Type B pancreatic cell (in vitro differentiated cells): ENCODE measurements around the gene LPCAT1. TPM values are rescaled to one million over a fixed set of nuclear protein-coding genes. Genes with fewer than 3 reads are reported as not detected.
"Not testable (repeated sequence)": the region's sequence is repeated elsewhere in the genome, so short reads cannot be mapped to it uniquely, and the experiment has no call there.

ENCODE experiments used
- DNase-seq: peaks from one replicate; pipeline ENCODE4 v3.0.0; 2021; ENCODE audit warnings: mixed read lengths; ENCODE audit not compliant: unreplicated experiment; ENCODE audit errors: extremely low spot score
- H3K27ac Mint-ChIP-seq: 2 replicates; pipeline ENCODE4 v1.8.0; 2021; ENCODE audit warnings: mild to moderate bottlenecking, mixed read lengths
- H3K27me3 Mint-ChIP-seq: 2 replicates; pipeline ENCODE4 v1.8.0; 2021; ENCODE audit warnings: mixed read lengths
- H3K36me3 Mint-ChIP-seq: 2 replicates; pipeline ENCODE4 v1.8.0; 2021; ENCODE audit warnings: mixed read lengths
- H3K4me1 Mint-ChIP-seq: one replicate; pipeline ENCODE4 v1.8.0; 2021; ENCODE audit warnings: mixed read lengths; ENCODE audit not compliant: unreplicated experiment
- H3K4me3 Mint-ChIP-seq: 2 replicates; pipeline ENCODE4 v1.8.0; 2021; ENCODE audit warnings: mild to moderate bottlenecking, mixed read lengths
- H3K9me3 Mint-ChIP-seq: 2 replicates; pipeline ENCODE4 v1.8.0; 2021; ENCODE audit warnings: mixed read lengths
- total RNA-seq: library from RNA; stranded (reverse); gene quantifications from 2 replicates; pipeline ENCODE4 v1.2.1, GENCODE V29; 2021; ENCODE audit warnings: low replicate concordance
- TF ChIP-seq, protein P1 (sequence below): fragments of 200-600 bp; sonication (generic); conservative IDR thresholded peaks from 2 replicates; pipeline ENCODE4 v1.5.0; 2021; ENCODE audit warnings: antibody characterized with exemption, mild to moderate bottlenecking

Gene LPCAT1
- total RNA-seq, 1 donor from 2014 or later = 91.6 TPM

DNA sequence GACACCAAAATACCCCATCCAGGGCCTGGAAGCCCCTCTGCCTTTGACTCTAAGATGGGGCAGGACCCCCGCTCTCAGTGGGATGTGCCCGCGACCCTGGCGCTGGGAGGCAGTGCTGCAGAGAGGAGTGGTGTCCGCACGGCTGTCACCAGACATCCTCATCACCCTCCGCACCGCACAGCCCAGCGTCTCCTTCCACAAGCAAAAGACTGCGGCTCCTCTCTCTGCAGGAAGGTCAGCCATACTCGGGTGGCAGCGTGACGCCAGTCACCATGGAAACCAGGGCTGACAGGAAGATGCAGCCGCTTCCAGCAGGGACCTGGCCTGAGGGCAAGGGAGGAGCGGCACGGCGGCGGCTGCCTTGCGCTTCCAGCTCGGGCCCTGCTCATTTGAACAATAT is 61.4 kb downstream of the LPCAT1 start:
- no peak for DNase-seq

DNA sequence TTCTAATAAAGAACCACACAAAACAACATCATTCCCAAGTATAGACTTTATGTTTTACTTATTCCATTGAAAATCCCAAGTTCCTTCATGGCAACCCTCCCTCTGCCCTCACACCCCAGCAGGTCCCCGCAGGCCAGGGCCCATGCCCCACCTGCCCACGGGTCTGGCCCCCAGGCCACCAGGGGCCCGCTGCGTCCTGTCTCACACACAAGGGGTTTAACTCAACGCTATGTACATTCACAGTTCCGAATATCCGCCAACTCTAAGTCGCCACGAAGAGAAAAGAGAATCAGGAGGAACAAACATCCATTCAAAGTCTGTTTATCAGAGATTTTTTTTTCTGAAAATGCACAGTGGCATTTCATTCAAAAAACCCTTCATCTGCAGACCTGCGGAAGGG is 62.4 kb downstream of the LPCAT1 start:
- no peak overlapping the region for H3K4me3 Mint-ChIP-seq
- no peak overlapping the region for H3K27ac Mint-ChIP-seq
- TF ChIP-seq, protein P1, sequence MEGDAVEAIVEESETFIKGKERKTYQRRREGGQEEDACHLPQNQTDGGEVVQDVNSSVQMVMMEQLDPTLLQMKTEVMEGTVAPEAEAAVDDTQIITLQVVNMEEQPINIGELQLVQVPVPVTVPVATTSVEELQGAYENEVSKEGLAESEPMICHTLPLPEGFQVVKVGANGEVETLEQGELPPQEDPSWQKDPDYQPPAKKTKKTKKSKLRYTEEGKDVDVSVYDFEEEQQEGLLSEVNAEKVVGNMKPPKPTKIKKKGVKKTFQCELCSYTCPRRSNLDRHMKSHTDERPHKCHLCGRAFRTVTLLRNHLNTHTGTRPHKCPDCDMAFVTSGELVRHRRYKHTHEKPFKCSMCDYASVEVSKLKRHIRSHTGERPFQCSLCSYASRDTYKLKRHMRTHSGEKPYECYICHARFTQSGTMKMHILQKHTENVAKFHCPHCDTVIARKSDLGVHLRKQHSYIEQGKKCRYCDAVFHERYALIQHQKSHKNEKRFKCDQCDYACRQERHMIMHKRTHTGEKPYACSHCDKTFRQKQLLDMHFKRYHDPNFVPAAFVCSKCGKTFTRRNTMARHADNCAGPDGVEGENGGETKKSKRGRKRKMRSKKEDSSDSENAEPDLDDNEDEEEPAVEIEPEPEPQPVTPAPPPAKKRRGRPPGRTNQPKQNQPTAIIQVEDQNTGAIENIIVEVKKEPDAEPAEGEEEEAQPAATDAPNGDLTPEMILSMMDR = no peak
- peaks cover 5% of the 10 kb centered on the region for H3K9me3 Mint-ChIP-seq
- peaks cover 5% of the 10 kb centered on the region for H3K4me1 Mint-ChIP-seq
- DNase-seq = no peak
- H3K27me3 Mint-ChIP-seq = no peaks in the 10 kb centered on the region
- peaks cover 40% of the 10 kb centered on the region for H3K36me3 Mint-ChIP-seq

More for the DNA sequence above, 61.4 kb downstream of the LPCAT1 start:
- H3K9me3 Mint-ChIP-seq = no peaks in the 10 kb centered on the region
- H3K4me1 Mint-ChIP-seq = peaks cover 5% of the 10 kb centered on the region
- no peaks in the 10 kb centered on the region for H3K27me3 Mint-ChIP-seq
- peaks cover 35% of the 10 kb centered on the region for H3K36me3 Mint-ChIP-seq
- H3K4me3 Mint-ChIP-seq = no peak overlapping the region
- TF ChIP-seq, protein P1 = no peak
- no peak overlapping the region for H3K27ac Mint-ChIP-seq

DNA sequence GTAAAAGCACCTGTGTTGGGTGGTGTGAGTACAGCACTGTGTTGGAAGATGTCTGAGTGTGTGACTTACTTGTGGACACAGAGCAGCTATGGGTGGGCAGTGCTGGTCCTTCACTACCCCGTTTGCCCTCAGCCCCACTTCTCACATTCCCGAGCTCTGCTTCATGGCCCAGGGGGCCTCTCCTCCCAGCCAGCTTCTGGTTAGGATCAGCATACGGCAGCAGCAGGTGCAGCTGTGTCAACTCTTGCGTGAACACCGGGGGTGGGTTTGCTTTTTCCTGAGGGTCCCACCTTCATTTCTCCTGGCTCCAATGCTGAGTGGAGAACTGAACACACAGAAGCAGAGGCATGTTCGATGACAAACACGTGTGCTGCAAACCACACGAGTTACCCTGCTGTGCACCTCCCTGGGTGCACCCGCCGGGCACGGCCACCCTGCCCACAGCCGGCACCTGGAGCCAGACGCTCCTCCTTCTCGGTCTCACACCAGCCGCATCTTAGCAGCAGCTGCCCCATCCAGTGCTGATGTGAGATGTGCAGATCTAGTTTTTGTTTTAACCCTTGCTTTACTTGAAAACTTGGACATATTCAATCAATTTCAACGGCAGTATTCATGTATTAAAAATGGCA is 63.6 kb downstream of the LPCAT1 start:
- no peak overlapping the region for H3K4me3 Mint-ChIP-seq
- no peaks in the 10 kb centered on the region for H3K27me3 Mint-ChIP-seq
- H3K9me3 Mint-ChIP-seq = peaks cover 5% of the 10 kb centered on the region
- H3K27ac Mint-ChIP-seq = no peak overlapping the region
- peaks cover 34% of the 10 kb centered on the region for H3K36me3 Mint-ChIP-seq
- TF ChIP-seq, protein P1 = no peak
- H3K4me1 Mint-ChIP-seq = peaks cover 5% of the 10 kb centered on the region
- DNase-seq = no peak

DNA sequence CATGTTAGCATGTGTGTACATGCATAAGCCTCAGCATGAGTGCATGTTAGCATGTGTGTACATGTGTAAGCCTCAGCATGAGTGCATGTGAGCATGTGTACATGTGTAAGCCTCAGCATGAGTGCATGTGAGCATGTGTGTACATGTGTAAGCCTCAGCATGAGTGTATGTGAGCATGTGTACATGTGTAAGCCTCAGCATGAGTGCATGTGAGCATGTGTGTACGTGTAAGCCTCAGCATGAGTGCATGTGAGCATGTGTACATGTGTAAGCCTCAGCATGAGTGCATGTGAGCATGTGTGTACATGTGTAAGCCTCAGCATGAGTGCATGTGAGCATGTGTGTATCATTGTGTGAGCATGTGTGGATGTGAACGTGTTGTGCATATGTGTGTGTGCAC is 64.3 kb downstream of the LPCAT1 start:
- DNase-seq, H3K27me3 Mint-ChIP-seq, H3K4me3 Mint-ChIP-seq, H3K27ac Mint-ChIP-seq, H3K4me1 Mint-ChIP-seq: not testable (repeated sequence)
- Mint-ChIP-seq H3K9me3 (peaks cover 11% of the 10 kb centered on the region), H3K36me3 (peaks cover 26% of the 10 kb centered on the region)

DNA sequence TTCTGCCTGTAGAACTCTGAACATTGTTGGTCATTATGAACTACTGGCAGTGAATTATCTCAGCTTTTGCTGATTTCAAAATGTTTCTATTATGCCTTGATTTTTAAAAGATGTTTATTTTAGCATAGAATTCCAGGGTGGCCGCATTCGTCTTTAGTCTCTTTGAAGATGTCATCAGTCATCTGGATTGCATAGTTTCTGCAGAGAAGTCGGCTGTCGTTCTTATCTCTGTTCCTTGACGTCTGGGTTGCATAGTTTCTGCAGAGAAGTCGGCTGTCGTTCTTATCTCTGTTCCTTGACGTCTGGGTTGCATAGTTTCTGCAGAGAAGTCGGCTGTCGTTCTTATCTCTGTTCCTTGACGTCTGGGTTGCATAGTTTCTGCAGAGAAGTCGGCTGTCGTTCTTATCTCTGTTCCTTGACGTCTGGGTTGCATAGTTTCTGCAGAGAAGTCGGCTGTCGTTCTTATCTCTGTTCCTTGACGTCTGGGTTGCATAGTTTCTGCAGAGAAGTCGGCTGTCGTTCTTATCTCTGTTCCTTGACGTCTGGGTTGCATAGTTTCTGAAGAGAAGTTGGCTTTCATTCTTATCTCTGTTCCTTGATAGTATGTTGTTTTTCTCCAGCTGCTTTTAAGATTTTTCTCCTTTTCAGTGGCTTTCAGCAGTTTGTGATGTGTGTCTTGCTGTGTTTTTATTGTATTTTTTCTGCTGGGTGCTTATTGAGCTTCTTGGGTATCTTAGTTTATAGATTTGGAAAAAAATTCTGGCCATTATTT is 67.5 kb downstream of the LPCAT1 start:
- not testable (repeated sequence) for H3K27ac Mint-ChIP-seq, DNase-seq, H3K4me1 Mint-ChIP-seq, H3K4me3 Mint-ChIP-seq
- peaks cover 17% of the 10 kb centered on the region for H3K36me3 Mint-ChIP-seq
- peaks cover 25% of the 10 kb centered on the region for H3K27me3 Mint-ChIP-seq
- peaks cover 29% of the 10 kb centered on the region for H3K9me3 Mint-ChIP-seq

DNA sequence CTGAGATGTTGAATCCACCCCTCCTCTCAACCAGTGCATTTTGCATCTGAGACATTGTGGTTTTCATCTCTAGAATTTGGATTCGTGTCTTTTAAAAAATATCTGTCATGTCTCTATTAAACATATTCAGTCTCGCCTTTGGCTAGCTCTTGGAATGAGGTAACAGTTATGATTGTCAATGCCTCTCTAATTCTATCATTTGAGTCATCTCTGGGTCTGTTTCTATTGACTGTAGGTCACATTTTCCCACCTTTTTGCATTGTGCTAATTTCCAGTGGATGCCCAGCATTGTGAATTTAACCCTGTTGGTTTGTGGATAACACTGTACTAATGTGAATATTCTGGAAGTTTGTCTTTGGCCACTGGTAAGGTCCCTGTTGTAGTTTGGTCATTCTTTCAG is 70.1 kb downstream of the LPCAT1 start:
- Mint-ChIP-seq H3K36me3 (peaks cover 9% of the 10 kb centered on the region), H3K27ac (no peak overlapping the region), H3K27me3 (peaks cover 50% of the 10 kb centered on the region), H3K9me3 (peaks cover 29% of the 10 kb centered on the region), H3K4me1 (no peaks in the 10 kb centered on the region), H3K4me3 (no peak overlapping the region)
- no peak for DNase-seq
- TF ChIP-seq, protein P1 = no peak
